Measurements from ENCODE around the gene PKD1L1.

PKD1L1 gene

DNA sequence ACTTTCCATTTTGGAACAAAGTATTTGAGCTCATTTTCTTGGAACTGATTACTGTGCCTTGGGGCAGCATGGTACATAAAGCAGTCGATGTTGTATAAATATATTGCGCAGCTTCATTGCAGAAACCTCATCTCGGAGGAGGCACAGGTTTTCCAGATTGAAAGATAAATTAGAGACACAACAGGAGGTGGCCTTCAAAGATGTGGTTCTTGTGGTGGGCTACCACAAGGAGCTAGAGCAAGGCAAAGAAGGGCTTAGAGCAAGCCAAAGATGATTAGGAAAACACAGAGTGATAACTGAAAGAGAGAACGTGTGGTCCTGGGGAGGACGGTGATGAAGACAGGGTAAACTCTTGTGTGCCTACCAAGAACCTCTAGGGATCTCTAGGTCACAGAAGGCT, 197.2 kb downstream of the PKD1L1 start:
- H3K9me3 ChIP-seq, result no peaks in the 10 kb centered on the region
- no peak overlapping the region for H3K27ac ChIP-seq
- TF ChIP-seq, protein P1, sequence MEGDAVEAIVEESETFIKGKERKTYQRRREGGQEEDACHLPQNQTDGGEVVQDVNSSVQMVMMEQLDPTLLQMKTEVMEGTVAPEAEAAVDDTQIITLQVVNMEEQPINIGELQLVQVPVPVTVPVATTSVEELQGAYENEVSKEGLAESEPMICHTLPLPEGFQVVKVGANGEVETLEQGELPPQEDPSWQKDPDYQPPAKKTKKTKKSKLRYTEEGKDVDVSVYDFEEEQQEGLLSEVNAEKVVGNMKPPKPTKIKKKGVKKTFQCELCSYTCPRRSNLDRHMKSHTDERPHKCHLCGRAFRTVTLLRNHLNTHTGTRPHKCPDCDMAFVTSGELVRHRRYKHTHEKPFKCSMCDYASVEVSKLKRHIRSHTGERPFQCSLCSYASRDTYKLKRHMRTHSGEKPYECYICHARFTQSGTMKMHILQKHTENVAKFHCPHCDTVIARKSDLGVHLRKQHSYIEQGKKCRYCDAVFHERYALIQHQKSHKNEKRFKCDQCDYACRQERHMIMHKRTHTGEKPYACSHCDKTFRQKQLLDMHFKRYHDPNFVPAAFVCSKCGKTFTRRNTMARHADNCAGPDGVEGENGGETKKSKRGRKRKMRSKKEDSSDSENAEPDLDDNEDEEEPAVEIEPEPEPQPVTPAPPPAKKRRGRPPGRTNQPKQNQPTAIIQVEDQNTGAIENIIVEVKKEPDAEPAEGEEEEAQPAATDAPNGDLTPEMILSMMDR (IDR thresholded peaks at IDR 0.05), result no peak
- H3K27me3 ChIP-seq, result no peaks in the 10 kb centered on the region
- no peaks in the 10 kb centered on the region for H3K4me1 ChIP-seq (ENCODE audit: control insufficient read depth in 1 of 2, insufficient read depth in 1 of 2, low read depth in 1 of 2, low read length in 1 of 2)
- H3K4me3 ChIP-seq (ENCODE audit: low read depth in 1 of 2, low read length in 1 of 2), result no peak overlapping the region
- H3K36me3 ChIP-seq, result no peaks in the 10 kb centered on the region

DNA sequence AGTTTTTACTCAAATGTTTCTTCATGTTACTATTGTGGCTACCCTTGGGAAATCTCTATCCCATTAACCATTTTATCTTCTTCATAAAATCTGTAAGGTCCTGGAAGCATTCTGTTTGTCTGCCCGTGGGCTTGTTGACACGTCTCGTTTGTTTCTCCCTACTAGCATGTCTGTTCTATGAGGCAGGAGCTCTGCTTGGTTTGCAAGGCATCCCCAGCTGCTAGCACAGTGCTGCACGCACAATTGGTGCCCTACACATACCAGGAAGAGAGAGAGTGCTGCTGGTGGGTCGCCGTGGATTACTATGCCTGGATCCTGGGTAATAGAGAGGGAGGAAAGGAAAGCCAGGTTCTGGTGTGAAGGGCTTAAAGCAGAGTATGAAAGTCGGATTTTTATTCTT, 200.2 kb downstream of the PKD1L1 start:
- no peaks in the 10 kb centered on the region for H3K4me1 ChIP-seq (ENCODE audit: control insufficient read depth in 1 of 2, insufficient read depth in 1 of 2, low read depth in 1 of 2, low read length in 1 of 2)
- H3K4me3 ChIP-seq (ENCODE audit: low read depth in 1 of 2, low read length in 1 of 2), result no peak overlapping the region
- peaks cover 13% of the 10 kb centered on the region for H3K27me3 ChIP-seq
- TF ChIP-seq, protein P1 (IDR thresholded peaks at IDR 0.05), result no peak
- no peak overlapping the region for H3K27ac ChIP-seq
- no peaks in the 10 kb centered on the region for H3K9me3 ChIP-seq
- no peaks in the 10 kb centered on the region for H3K36me3 ChIP-seq

DNA sequence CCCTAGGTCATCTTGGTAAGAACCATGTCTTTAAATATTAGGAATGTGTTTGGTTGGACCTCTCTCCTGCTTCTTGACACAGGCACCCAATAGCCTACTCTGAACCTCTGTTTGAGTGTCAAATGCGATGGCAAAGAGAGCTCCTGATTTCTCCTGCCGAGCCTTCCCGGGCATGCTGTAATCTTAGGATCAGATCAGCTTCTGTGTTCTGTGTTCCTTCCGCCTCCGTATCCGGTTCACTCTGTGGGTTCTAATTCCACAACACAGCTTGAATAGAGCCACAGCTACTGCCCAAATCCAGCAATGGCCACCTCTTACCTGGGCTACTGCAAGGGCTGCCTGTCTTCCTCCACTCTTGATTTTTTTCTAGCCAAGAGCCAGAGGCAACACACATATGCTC, 201.1 kb downstream of the PKD1L1 start:
- H3K9me3 ChIP-seq, result no peaks in the 10 kb centered on the region
- TF ChIP-seq, protein P1 (IDR thresholded peaks at IDR 0.05), result no peak
- H3K4me3 ChIP-seq (ENCODE audit: low read depth in 1 of 2, low read length in 1 of 2), result no peak overlapping the region
- H3K36me3 ChIP-seq, result no peaks in the 10 kb centered on the region
- H3K4me1 ChIP-seq (ENCODE audit: control insufficient read depth in 1 of 2, insufficient read depth in 1 of 2, low read depth in 1 of 2, low read length in 1 of 2), result no peaks in the 10 kb centered on the region
- H3K27ac ChIP-seq, result no peak overlapping the region
- peaks cover 13% of the 10 kb centered on the region for H3K27me3 ChIP-seq

DNA sequence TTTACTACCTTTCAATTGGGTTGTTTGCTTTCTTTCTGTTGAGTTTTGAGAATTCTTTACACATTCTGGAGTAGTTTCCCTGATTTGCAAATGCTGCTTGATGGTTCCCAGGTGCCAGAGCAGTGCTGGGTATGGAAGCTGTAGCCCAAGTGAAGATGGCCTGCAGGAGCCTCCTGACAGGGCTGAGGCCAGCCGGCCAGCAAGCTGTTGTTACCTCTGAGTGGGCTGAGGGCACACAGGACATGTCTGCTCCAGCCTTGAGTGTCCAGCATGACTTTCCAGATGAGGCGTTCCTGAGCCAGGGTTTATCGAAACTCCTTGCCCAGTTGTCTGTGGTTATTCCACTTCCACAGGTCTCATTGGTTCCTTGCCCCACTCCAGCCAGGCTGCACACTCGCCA, 201.8 kb downstream of the PKD1L1 start:
- no peaks in the 10 kb centered on the region for H3K9me3 ChIP-seq
- H3K27ac ChIP-seq, result no peak overlapping the region
- H3K4me3 ChIP-seq (ENCODE audit: low read depth in 1 of 2, low read length in 1 of 2), result no peak overlapping the region
- H3K4me1 ChIP-seq (ENCODE audit: control insufficient read depth in 1 of 2, insufficient read depth in 1 of 2, low read depth in 1 of 2, low read length in 1 of 2), result no peaks in the 10 kb centered on the region
- H3K36me3 ChIP-seq, result no peaks in the 10 kb centered on the region
- H3K27me3 ChIP-seq, result peaks cover 13% of the 10 kb centered on the region
- TF ChIP-seq, protein P1 (IDR thresholded peaks at IDR 0.05), result no peak

DNA sequence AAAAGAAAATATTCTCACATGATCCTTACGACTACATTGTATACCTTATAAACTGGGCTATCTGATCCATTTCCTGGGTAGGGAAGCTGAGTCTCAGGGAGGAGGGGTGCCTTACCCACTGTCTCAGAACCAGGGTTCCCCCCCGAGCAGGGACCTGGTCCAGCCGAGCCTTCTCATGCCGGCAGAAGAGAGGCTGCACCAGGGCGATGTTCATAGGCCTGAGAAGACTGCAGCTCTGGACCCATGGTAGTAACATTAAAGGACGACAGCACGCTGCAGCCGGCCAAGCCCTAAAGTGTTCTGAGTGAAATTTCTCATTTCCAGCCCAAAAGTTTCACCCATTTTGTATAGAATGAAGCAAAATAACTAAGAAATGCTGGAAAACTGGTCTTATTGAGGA, 203.4 kb downstream of the PKD1L1 start:
- TF ChIP-seq, protein P1 (IDR thresholded peaks at IDR 0.05), result no peak
- no peaks in the 10 kb centered on the region for H3K9me3 ChIP-seq
- H3K36me3 ChIP-seq, result no peaks in the 10 kb centered on the region
- H3K4me3 ChIP-seq (ENCODE audit: low read depth in 1 of 2, low read length in 1 of 2), result no peak overlapping the region
- no peaks in the 10 kb centered on the region for H3K4me1 ChIP-seq (ENCODE audit: control insufficient read depth in 1 of 2, insufficient read depth in 1 of 2, low read depth in 1 of 2, low read length in 1 of 2)
- H3K27me3 ChIP-seq, result peaks cover 13% of the 10 kb centered on the region
- H3K27ac ChIP-seq, result no peak overlapping the region

All from neutrophil (primary cell).